Natural killer cell treated with Interleukin-12 subunit alpha and Interleukin-12 subunit beta and Interleukin-15 and Interleukin-18, amount 100 ng/mL, for 72 hours (primary cell): ENCODE results near the gene PLXDC1. TPM values are rescaled to one million over a fixed set of nuclear protein-coding genes. Genes with fewer than 3 reads are reported as not detected.
"Not testable (repeated sequence)": the region's sequence is repeated elsewhere in the genome, so short reads cannot be mapped to it uniquely, and the experiment has no call there.

Experiments used
- ATAC-seq, 2 donors: fragments of 150-1000 bp; cut with Tn5 transposase in 1 of 2; sonication (Bioruptor Pico), chemical (Tn5 transposase) in 1 of 2; 2 replicates each; pipeline ENCODE4 v1.10.0; 2021
- DNase-seq: peaks from one replicate; pipeline ENCODE4 v3.0.0; 2022; ENCODE audit warnings: low spot score
- H3K27ac Mint-ChIP-seq, 2 donors: 1 replicate in 1 of 2; 2 replicates in 1 of 2; pipeline ENCODE4 v1.8.0; 2022; ENCODE audit warnings: mixed read lengths in 2 of 2, mild to moderate bottlenecking in 1 of 2, moderate library complexity in 1 of 2
- H3K27me3 Mint-ChIP-seq, 2 donors: 1 replicate in 1 of 2; 2 replicates in 1 of 2; pipeline ENCODE4 v1.8.0; 2022; ENCODE audit warnings: mixed read lengths in 2 of 2
- H3K36me3 Mint-ChIP-seq: one replicate; pipeline ENCODE4 v1.8.0; 2022; ENCODE audit warnings: mixed read lengths
- H3K4me1 Mint-ChIP-seq, 2 donors: 1 replicate in 1 of 2; 2 replicates in 1 of 2; pipeline ENCODE4 v1.8.0; 2022; ENCODE audit warnings: low read depth in 2 of 2, mixed read lengths in 2 of 2, mild to moderate bottlenecking in 1 of 2
- H3K4me3 Mint-ChIP-seq: one replicate; pipeline ENCODE4 v1.8.0; 2022; ENCODE audit warnings: mixed read lengths
- H3K9me3 Mint-ChIP-seq: 2 replicates; pipeline ENCODE4 v1.8.0; 2022; ENCODE audit warnings: mixed read lengths
- total RNA-seq, 2 donors: library from RNA; stranded (reverse); gene quantifications; one replicate each; pipeline ENCODE4 v1.2.3, GENCODE V29; 2022

Gene PLXDC1
- total RNA-seq, 2 donors from 2014 or later, result 0.43 TPM; not detected in 1

DNA sequence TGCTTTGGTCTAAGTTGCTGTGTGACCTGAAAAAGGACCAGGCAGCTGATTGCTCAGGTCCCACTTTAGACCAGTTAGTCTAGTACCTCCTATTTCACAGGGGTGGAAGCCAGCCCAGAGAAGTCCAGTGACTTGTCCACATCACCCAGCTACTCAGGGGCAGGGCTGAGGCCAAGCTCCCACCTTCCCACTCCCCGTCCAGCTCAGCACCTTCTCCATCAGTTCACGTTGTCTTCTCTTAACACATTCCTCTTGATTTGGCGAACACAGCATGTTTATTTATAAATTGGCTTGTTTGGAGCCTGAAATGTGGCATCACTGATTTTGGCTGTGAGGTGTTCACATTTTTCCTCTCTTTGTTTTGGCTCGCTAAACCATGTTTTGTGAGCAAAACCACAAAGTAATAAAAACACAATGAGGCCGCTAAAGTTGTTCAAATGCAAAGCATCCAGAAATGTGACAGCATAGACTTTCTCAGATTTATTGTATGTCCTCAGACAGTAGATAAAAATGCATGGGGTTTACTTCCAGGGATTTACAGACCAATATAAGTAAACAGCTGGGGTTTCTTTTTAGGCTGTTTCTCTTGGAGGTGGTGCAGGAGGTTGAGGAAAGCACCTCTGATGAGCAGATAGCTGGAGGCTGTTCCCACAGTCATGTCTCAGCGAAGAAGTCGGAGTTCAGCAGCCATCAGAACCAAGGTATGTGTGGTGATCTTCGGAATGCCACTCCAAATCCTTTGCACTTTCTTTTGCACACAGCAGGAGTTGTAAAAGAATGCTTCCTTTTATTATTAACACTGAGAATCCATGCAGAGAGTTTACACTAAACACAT lies 88.4 kb downstream of the PLXDC1 start:
- H3K36me3 Mint-ChIP-seq, result no peaks in the 10 kb centered on the region
- no peak overlapping the region for H3K27ac Mint-ChIP-seq
- H3K4me3 Mint-ChIP-seq, result no peak overlapping the region
- no peaks in the 10 kb centered on the region for H3K4me1 Mint-ChIP-seq
- ATAC-seq (no peak), DNase-seq (no peak)
- no peaks in the 10 kb centered on the region for H3K27me3 Mint-ChIP-seq
- no peaks in the 10 kb centered on the region for H3K9me3 Mint-ChIP-seq

DNA sequence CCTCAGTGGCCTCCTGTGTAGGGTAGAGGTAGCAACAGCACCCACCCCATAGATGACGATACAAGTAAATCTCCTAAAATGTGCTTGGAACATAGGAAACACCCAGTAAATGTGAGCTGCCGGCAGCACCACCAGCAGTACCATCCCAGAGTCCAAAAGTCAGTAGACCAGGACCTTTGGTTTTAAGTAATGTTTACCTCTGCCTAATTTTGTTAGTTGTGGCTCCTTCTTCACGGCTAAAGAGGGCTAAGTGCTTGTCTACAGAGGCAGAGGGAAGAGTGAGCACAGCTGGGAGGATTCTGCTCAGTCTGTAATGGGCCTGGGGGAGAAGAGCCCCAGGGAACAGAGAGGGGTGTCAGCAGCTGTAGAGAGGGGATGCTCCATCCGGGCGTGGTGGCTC lies 92.9 kb downstream of the PLXDC1 start:
- ATAC-seq (no peak), DNase-seq (no peak)
- H3K27ac Mint-ChIP-seq, result no peak overlapping the region
- peaks cover 0 to 6% of the 10 kb centered on the region in 2 donors for H3K27me3 Mint-ChIP-seq
- no peaks in the 10 kb centered on the region for H3K36me3 Mint-ChIP-seq
- H3K4me3 Mint-ChIP-seq, result no peak overlapping the region
- H3K4me1 Mint-ChIP-seq, result peaks cover 6 to 7% of the 10 kb centered on the region in 2 donors
- H3K9me3 Mint-ChIP-seq, result no peaks in the 10 kb centered on the region

DNA sequence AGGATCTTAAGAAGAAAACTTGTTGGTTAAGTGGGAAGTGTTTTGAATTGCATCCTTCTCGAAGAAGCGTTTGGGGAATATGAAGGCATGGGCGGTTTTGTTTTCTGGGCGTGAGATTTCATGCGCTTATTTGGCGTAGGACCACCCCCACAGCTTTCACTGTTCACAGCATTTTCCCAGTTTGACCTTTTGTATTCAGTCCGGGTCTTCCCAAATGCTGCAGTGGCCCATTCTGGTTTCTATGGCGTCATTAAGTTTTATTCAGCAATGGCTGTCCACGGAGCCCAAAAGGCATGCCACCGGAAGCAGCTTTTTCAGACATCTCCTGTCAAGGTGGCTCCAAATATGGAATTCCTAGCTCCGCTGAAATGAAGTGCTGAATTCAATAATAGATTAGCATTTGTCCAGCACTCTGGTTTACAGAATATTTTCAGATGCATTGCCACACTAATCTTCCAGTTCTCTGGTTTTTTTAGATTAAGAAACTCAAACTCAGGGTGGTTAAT lies 93.7 kb downstream of the PLXDC1 start:
- H3K27me3 Mint-ChIP-seq, result peaks cover 0 to 6% of the 10 kb centered on the region in 2 donors
- ATAC-seq (no peak), DNase-seq (no peak)
- no peak overlapping the region for H3K4me3 Mint-ChIP-seq
- H3K9me3 Mint-ChIP-seq, result no peaks in the 10 kb centered on the region
- H3K4me1 Mint-ChIP-seq, result peaks cover 6 to 7% of the 10 kb centered on the region in 2 donors
- peak overlapping the region in 1 of 2 donors; percentile 58 for H3K27ac Mint-ChIP-seq
- no peaks in the 10 kb centered on the region for H3K36me3 Mint-ChIP-seq

DNA sequence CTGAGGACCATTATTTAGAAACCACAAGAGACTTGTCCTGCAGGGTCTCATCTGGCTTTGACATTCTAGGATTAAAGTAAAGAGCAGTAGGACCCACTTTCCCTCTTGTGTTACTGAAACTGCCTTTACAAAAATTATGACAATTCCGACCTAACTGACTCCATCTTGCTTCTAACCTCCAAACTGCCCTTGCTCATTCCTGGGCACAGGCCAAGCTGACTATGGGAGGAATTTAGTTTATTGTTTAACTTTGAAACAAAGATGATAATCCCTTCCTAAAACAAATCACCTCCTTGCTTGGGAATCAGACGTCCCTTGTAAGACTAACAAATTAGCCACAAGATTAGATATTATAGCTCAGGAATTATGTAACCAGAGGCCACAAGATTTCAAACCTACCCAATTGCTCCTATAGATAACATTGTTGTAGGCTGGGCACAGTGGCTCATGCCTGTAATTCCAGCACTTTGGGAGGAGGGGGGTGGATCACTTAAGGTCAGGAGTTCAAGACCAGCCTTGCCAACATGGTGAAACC lies 97.3 kb downstream of the PLXDC1 start:
- no peak for ATAC-seq
- H3K4me1 Mint-ChIP-seq, result peaks cover 6 to 7% of the 10 kb centered on the region in 2 donors
- no peaks in the 10 kb centered on the region for H3K36me3 Mint-ChIP-seq
- DNase-seq, result no peak
- peaks cover 3 to 6% of the 10 kb centered on the region in 2 donors for H3K27me3 Mint-ChIP-seq
- H3K27ac Mint-ChIP-seq, result no peak overlapping the region
- no peak overlapping the region for H3K4me3 Mint-ChIP-seq
- no peaks in the 10 kb centered on the region for H3K9me3 Mint-ChIP-seq

DNA sequence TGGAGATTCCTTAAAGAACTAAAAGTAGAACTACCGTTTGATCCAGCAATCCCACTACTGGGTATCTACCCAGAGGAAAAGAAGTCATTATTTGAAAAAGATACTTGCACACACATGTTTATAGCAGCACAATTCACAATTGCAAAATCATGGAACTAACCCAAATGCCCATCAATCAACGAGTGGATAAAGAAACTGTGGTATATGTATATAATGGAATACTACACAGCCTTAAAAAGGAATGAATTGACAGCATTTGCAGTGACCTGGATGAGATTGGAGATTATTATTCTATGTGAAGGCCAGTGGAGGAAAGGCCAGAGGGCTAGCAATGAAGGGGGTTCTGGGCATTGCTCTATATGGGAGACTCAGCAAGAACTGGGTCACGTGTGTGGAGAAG lies 99.0 kb downstream of the PLXDC1 start:
- not testable (repeated sequence) for ATAC-seq, DNase-seq, H3K27me3 Mint-ChIP-seq, H3K4me1 Mint-ChIP-seq, H3K4me3 Mint-ChIP-seq, H3K36me3 Mint-ChIP-seq, H3K27ac Mint-ChIP-seq, H3K9me3 Mint-ChIP-seq

DNA sequence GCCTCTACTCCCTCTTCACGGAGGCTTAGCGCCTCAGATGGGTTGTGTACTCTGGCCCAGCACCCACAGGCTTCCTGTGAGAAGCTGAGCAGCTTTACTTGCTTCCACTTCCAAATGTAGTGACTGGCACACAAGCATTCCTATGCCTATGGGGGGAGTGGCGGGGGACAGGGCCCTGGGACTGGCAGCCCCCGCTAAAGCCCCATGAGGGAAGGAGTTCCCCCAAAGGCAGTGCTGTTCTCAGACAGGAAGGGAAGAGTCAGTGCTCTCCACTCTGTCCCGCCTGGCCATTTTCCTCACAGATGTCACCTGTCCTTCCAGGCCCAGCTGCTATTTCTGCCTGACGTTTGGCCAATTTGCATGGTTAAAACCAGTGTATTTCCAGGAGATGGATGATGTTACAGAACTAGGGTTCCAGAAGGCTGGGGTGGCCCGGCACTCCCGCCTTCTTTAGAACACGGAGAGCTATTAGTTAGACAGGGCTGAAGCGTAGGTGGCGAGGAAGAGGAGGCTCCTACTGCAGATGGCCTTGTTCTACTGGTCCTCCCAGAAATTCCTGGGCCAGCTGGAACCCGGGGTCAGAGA lies 100.3 kb downstream of the PLXDC1 start:
- Mint-ChIP-seq H3K9me3 (peaks cover 9% of the 10 kb centered on the region), H3K4me1 (no peaks in the 10 kb centered on the region), H3K27ac (no peak overlapping the region), H3K36me3 (peaks cover 7% of the 10 kb centered on the region), H3K27me3 (peaks cover under 1 to 3% of the 10 kb centered on the region in 2 donors), H3K4me3 (no peak overlapping the region)
- no peak for ATAC-seq
- DNase-seq, result no peak

DNA sequence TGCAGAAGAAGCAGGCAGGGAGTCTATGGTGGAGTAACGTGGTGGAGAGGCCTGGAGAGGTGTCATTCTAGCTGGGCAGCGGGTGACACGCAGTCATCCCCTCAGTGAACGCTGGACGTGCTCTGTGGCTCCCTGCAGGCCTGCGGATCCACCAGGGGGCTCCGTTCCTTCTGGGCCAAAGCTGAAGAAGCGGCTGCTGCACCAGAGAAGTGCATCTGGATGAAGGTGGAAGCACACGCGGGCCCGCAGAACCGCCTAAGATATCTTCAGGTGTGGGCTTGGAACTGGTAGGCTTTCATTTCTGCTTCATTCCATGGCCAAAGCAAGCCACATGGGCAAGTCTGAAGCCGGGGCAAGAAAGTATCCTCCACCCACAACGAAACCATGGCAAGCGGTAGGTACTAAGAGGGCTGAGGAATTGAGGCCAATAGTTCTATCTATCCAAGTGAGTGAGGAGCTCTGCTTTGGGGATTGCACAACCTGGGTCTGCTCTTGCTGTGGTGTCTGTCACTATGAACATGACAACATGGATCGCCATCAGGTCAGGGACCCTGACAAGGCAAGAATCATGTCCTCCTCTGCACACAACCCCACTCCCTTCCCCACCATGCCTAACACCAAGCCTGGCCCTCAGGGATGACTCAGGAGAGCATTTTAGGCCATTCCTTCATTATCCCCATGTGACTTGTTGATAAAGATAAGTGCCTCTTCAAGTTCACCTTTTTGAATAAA lies 105.3 kb downstream of the PLXDC1 start:
- no peak for DNase-seq
- Mint-ChIP-seq H3K36me3 (peaks cover 7% of the 10 kb centered on the region), H3K4me3 (no peak overlapping the region), H3K27ac (no peak overlapping the region), H3K27me3 (peaks cover 3 to 6% of the 10 kb centered on the region in 2 donors), H3K4me1 (no peaks in the 10 kb centered on the region), H3K9me3 (peaks cover 9% of the 10 kb centered on the region)
- no peak for ATAC-seq

DNA sequence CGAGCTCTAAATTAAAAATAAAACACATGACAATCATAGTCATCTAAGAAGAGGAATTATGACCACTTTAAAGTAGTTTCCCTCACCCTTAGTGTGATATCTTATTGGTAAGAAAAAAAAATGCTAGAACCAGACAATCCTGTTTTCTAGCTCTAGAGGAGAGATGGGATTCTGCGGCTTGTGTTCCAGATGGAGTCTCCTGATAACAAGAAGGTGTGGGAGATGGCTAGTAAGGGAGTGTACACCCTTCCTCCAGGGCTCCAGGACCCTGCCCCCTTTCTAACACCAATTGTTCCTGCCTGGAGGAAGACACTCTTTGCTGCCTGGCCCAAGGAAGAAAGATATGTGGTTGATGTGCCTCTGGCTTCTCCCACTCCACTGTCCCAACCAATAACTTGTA lies 115.4 kb downstream of the PLXDC1 start:
- Mint-ChIP-seq H3K27me3 (peaks cover 3 to 21% of the 10 kb centered on the region in 2 donors), H3K27ac (no peak overlapping the region), H3K4me1 (no peaks in the 10 kb centered on the region), H3K36me3 (no peaks in the 10 kb centered on the region), H3K4me3 (no peak overlapping the region), H3K9me3 (no peaks in the 10 kb centered on the region)
- DNase-seq (no peak), ATAC-seq (no peak)

DNA sequence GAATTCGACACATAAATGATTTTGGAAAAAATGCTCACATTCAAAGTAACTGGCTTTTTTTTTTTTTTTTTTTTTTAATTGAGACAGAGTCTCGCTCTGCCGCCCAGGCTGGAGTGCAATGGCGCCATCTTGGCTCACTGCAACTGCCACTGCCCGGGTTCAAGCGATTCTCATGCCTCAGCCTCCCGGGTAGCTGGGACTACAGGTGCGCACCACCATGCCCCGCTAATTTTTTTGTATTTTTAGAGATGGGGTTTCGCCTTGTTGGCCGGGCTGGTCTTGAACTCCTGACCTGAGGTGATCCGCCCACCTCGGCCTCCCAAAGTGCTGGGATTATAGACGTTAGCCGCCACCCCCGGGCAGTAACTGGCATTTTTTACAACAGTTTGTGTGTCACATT lies 115.9 kb downstream of the PLXDC1 start:
- not testable (repeated sequence) for ATAC-seq, DNase-seq, H3K4me1 Mint-ChIP-seq, H3K9me3 Mint-ChIP-seq, H3K4me3 Mint-ChIP-seq, H3K36me3 Mint-ChIP-seq, H3K27ac Mint-ChIP-seq
- peaks cover 0 to 19% of the 10 kb centered on the region in 2 donors for H3K27me3 Mint-ChIP-seq

DNA sequence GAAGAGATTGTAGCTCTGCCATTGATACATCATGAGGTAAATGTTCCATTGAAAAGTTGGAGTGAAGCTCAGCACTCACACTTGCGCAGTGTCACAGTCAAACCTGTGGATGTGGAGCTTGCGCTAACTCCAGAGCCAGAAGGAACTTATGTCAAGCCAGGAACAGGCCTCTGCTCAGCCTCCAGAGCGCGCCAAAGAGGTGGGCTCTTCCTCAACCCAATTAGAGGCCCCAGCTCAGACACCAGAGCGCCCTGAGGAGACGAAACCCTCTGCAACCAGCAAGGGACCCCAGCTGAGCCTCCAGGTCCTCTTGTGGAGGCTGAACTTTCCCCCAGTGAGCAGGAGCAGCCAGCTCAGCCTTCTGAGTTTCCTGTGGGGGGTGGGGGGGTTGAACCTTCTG lies 122.7 kb downstream of the PLXDC1 start:
- no peak for ATAC-seq
- Mint-ChIP-seq H3K36me3 (no peaks in the 10 kb centered on the region), H3K9me3 (no peaks in the 10 kb centered on the region), H3K27me3 (peaks cover 13 to 15% of the 10 kb centered on the region in 2 donors), H3K27ac (no peak overlapping the region), H3K4me3 (no peak overlapping the region), H3K4me1 (peaks cover 0 to 3% of the 10 kb centered on the region in 2 donors)
- DNase-seq, result no peak

DNA sequence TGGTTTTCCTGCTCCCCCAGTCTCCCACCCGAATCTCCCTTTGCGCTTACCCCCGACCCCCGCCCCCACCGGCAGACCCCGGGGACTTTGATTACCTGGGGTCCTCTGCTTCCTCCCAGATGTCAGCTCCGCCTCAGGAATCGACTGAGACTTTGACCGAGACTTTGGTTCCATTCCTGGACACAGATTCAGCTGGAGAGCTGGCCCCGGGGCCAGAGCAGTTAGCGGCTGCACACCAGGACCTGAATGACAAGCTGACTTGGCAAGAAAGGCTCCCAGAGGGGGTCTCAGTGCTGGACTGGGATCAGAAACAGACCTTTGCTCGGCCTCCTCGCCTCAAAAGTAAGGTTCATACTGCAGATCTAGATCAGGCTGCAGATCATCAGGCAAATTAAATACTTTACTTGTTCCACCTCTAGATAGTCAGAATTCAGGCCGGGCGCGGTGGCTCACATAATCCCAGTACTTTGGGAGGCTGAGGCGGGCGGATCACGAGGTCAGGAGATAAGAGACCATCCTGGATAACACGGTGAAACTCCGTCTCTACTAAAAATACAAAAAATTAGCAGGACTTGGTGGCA lies 123.9 kb downstream of the PLXDC1 start:
- Mint-ChIP-seq H3K4me1 (peaks cover 0 to 3% of the 10 kb centered on the region in 2 donors), H3K4me3 (no peak overlapping the region)

DNA sequence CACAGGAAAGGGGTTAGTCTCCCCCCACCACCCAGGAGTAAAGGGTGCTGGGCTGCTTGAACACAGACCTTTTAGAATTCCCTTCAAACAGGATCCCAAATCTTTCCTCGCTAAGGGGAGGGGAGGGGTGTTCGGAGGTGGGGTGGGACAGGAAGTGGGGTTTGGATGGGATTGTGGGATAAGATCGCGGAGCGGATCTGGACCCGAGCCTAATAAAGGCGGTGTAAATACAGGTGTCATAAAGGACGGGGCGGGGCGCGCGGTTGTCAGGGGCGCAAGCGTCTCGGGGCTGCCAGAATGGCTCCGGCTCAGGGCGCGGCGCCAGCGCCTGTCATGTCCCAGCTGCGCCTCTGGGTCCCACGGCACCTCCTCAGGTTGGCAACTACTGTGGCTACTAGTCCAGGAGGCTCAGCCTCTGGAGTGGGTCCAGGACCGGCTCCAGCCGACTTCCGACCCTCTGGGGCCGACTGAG lies 124.4 kb downstream of the PLXDC1 start:
- no peak for DNase-seq
- no peaks in the 10 kb centered on the region for H3K36me3 Mint-ChIP-seq
- H3K4me1 Mint-ChIP-seq, result peaks cover 0 to 3% of the 10 kb centered on the region in 2 donors
- peaks cover 8 to 15% of the 10 kb centered on the region in 2 donors for H3K27me3 Mint-ChIP-seq
- no peaks in the 10 kb centered on the region for H3K9me3 Mint-ChIP-seq
- H3K4me3 Mint-ChIP-seq, result no peak overlapping the region
- H3K27ac Mint-ChIP-seq, result no peak overlapping the region
- peak in 1 of 2 donors; percentile 13 for ATAC-seq

More for the DNA sequence above, 123.9 kb downstream of the PLXDC1 start:
- no peak for DNase-seq
- H3K36me3 Mint-ChIP-seq, result no peaks in the 10 kb centered on the region
- peaks cover 8 to 15% of the 10 kb centered on the region in 2 donors for H3K27me3 Mint-ChIP-seq
- no peak for ATAC-seq
- no peaks in the 10 kb centered on the region for H3K9me3 Mint-ChIP-seq
- H3K27ac Mint-ChIP-seq, result no peak overlapping the region

DNA sequence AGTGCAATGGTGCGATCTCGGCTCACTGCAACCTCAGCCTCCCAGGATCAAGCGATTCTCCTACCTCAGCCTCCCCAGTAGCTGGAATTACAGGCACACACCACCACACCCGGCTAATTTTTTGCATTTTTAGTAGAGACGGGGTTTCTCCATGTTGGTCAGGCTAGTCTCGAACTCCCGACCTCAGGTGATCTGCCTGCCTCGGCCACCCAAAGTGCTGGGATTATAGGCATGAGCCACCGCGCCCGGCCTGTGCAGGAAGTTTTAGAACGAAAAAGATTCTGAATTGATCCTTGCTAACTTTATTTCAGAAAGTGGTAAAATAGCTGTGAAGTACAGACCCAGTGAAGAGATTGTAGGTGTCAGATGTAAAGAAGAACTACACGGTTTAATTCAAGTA lies 125.1 kb downstream of the PLXDC1 start:
- H3K4me3 Mint-ChIP-seq, H3K27ac Mint-ChIP-seq, H3K36me3 Mint-ChIP-seq, DNase-seq, ATAC-seq, H3K4me1 Mint-ChIP-seq, H3K9me3 Mint-ChIP-seq: not testable (repeated sequence)
- H3K27me3 Mint-ChIP-seq, result peaks cover 8 to 15% of the 10 kb centered on the region in 2 donors
